ENCODE results near the gene SLC25A42. TPM values are rescaled to one million over a fixed set of nuclear protein-coding genes. Genes with fewer than 3 reads are reported as not detected.

Gene SLC25A42
- total RNA-seq, 1 donor from 2014 or later = 27.2 TPM

GRCh38 chr19:19026299-19026971, 37.4 kb upstream of the SLC25A42 start:
- H3K4me1 ChIP-seq = peaks cover 7% of the 10 kb centered on the region
- H3K9me3 ChIP-seq (replicated peaks) = no peaks in the 10 kb centered on the region
- H3K4me3 ChIP-seq = no peak overlapping the region
- no peak overlapping the region for H3K27ac ChIP-seq (replicated peaks)
- H3K27me3 ChIP-seq (ENCODE audit: low read depth) = no peaks in the 10 kb centered on the region
- DNase-seq = no peak
- no peak for TF ChIP-seq CTCF (IDR thresholded peaks at IDR 0.05; ENCODE audit: borderline replicate concordance)
- H3K36me3 ChIP-seq = peaks cover 90% of the 10 kb centered on the region
- intact Hi-C loops (cut with micrococcal nuclease) = no loop called here

GRCh38 chr19:19027228-19027627, 36.6 kb upstream of the SLC25A42 start:
- H3K36me3 ChIP-seq = peaks cover 84% of the 10 kb centered on the region
- no peak for TF ChIP-seq CTCF (IDR thresholded peaks at IDR 0.05; ENCODE audit: borderline replicate concordance)
- intact Hi-C loops (cut with micrococcal nuclease) = no loop called here

GRCh38 chr19:19028526-19028925, 35.3 kb upstream of the SLC25A42 start:
- H3K9me3 ChIP-seq (replicated peaks) = no peaks in the 10 kb centered on the region
- H3K4me1 ChIP-seq = peaks cover 21% of the 10 kb centered on the region
- peaks cover 73% of the 10 kb centered on the region for H3K36me3 ChIP-seq
- intact Hi-C loops (cut with micrococcal nuclease) = no loop called here
- TF ChIP-seq CTCF (IDR thresholded peaks at IDR 0.05; ENCODE audit: borderline replicate concordance) = no peak
- no peak overlapping the region for H3K4me3 ChIP-seq
- DNase-seq = no peak
- no peaks in the 10 kb centered on the region for H3K27me3 ChIP-seq (ENCODE audit: low read depth)
- H3K27ac ChIP-seq (replicated peaks) = no peak overlapping the region

More at GRCh38 chr19:19027228-19027627, 36.6 kb upstream of the SLC25A42 start:
- H3K9me3 ChIP-seq (replicated peaks) = no peaks in the 10 kb centered on the region
- no peak for DNase-seq
- H3K27me3 ChIP-seq (ENCODE audit: low read depth) = no peaks in the 10 kb centered on the region
- peaks cover 15% of the 10 kb centered on the region for H3K4me1 ChIP-seq
- H3K27ac ChIP-seq (replicated peaks) = no peak overlapping the region
- H3K4me3 ChIP-seq = no peak overlapping the region

- TF ChIP-seq CTCF (IDR thresholded peaks at IDR 0.05; ENCODE audit: borderline replicate concordance) = no peak
- H3K9me3 ChIP-seq (replicated peaks) = no peaks in the 10 kb centered on the region
- H3K27ac ChIP-seq (replicated peaks) = peak overlapping the region; percentile 100
- no peaks in the 10 kb centered on the region for H3K27me3 ChIP-seq (ENCODE audit: low read depth)
- H3K36me3 ChIP-seq = peaks cover 41% of the 10 kb centered on the region
- H3K4me3 ChIP-seq = peak overlapping the region; percentile 97
- no peak for DNase-seq
- H3K4me1 ChIP-seq = peaks cover 41% of the 10 kb centered on the region
- intact Hi-C loops (cut with micrococcal nuclease) = no loop called here
Observed at GRCh38 chr19:19031891-19032290, 31.9 kb upstream of the SLC25A42 start.

GRCh38 chr19:19032420-19033175, 31.2 kb upstream of the SLC25A42 start:
- intact Hi-C loops (cut with micrococcal nuclease) = no loop called here
- TF ChIP-seq CTCF (IDR thresholded peaks at IDR 0.05; ENCODE audit: borderline replicate concordance) = no peak
- H3K4me1 ChIP-seq = peaks cover 41% of the 10 kb centered on the region

More at GRCh38 chr19:19032420-19033175, 31.2 kb upstream of the SLC25A42 start:
- Histone ChIP-seq H3K36me3 (peaks cover 36% of the 10 kb centered on the region), H3K4me3 (peak overlapping the region; percentile 97), H3K27ac (replicated peaks) (peak overlapping the region; percentile 100), H3K27me3 (ENCODE audit: low read depth) (no peaks in the 10 kb centered on the region), H3K9me3 (replicated peaks) (no peaks in the 10 kb centered on the region)
- DNase-seq = peak; percentile 90

Measured in left ventricle myocardium inferior (tissue), 1 donor.